AG04449 (cell line): ENCODE results near the gene GRIK2.

Experiments used
- CTCF ChIA-PET: fragments of 350-600 bp; formaldehyde crosslinking; extraction: SDS; loops from one replicate; lab custom pipeline; 2021; ENCODE audit warnings: antibody characterized with exemption; lab: Yijun Ruan, JAX
- POLR2A ChIA-PET: fragments of 400-600, 350-600 bp; formaldehyde crosslinking; extraction: SDS; loops from one replicate; lab custom pipeline; 2020; ENCODE audit warnings: antibody characterized with exemption, inconsistent platforms; lab: Yijun Ruan, JAX
- DNase-seq: peaks from one replicate; pipeline ENCODE4 v3.0.0-alpha.2; 2010; ENCODE audit warnings: low read depth, low spot score
- H3K4me3 ChIP-seq: 2 replicates; pipeline ENCODE4 v1.5.1; 2011; ENCODE audit warnings: low read depth, mild to moderate bottlenecking, control low read depth, low read length
- TF ChIP-seq, protein P1 (sequence below): IDR thresholded peaks from one replicate; pipeline ENCODE4 v1.5.1; 2011; ENCODE audit warnings: mild to moderate bottlenecking, moderate library complexity, low read length, control low read depth, inconsistent platforms; ENCODE audit not compliant: insufficient read depth; ENCODE audit errors: missing control alignments

GRIK2 gene

GRCh38 chr6:101824551-101825345, 431.2 kb downstream of the GRIK2 start:
- DNase-seq: no peak
- TF ChIP-seq, protein P1, sequence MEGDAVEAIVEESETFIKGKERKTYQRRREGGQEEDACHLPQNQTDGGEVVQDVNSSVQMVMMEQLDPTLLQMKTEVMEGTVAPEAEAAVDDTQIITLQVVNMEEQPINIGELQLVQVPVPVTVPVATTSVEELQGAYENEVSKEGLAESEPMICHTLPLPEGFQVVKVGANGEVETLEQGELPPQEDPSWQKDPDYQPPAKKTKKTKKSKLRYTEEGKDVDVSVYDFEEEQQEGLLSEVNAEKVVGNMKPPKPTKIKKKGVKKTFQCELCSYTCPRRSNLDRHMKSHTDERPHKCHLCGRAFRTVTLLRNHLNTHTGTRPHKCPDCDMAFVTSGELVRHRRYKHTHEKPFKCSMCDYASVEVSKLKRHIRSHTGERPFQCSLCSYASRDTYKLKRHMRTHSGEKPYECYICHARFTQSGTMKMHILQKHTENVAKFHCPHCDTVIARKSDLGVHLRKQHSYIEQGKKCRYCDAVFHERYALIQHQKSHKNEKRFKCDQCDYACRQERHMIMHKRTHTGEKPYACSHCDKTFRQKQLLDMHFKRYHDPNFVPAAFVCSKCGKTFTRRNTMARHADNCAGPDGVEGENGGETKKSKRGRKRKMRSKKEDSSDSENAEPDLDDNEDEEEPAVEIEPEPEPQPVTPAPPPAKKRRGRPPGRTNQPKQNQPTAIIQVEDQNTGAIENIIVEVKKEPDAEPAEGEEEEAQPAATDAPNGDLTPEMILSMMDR: no peak
- no peak overlapping the region for H3K4me3 ChIP-seq
- ChIA-PET CTCF (interaction anchor here (1.5 kb wide), 1 partner anchor 10 kb away, joined by 3 read pairs; no protein-coding TSS in a partner anchor), POLR2A (no interaction called here)

DNA sequence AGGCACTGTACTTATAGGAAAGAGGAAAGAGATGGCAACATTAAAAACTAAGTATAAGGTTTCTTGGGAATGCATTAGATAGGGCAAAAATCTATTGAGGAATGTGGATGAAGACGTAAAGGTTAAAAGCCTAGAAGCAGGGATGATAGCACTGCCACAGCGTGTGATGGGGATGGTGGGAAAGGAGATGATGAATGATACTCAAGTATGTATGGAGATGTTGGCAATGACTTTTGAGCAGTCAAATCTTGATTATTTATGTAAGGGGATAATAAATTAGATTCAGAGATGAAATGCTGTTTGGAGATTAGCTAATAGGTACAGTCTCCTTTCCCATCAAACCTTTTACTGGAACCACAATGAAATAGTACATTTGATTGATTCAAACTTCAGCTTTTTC, 432.8 kb downstream of the GRIK2 start:
- no peak overlapping the region for H3K4me3 ChIP-seq
- ChIA-PET POLR2A (no interaction called here), CTCF (interaction anchor here (1.5 kb wide), 1 partner anchor 9 kb away, joined by 3 read pairs; no protein-coding TSS in a partner anchor)
- DNase-seq: no peak
- TF ChIP-seq, protein P1: no peak

GRCh38 chr6:101826678-101827077, 433.2 kb downstream of the GRIK2 start:
- no peak for DNase-seq
- H3K4me3 ChIP-seq: no peak overlapping the region
- ChIA-PET POLR2A (no interaction called here), CTCF (no interaction called here)
- TF ChIP-seq, protein P1: no peak

DNA sequence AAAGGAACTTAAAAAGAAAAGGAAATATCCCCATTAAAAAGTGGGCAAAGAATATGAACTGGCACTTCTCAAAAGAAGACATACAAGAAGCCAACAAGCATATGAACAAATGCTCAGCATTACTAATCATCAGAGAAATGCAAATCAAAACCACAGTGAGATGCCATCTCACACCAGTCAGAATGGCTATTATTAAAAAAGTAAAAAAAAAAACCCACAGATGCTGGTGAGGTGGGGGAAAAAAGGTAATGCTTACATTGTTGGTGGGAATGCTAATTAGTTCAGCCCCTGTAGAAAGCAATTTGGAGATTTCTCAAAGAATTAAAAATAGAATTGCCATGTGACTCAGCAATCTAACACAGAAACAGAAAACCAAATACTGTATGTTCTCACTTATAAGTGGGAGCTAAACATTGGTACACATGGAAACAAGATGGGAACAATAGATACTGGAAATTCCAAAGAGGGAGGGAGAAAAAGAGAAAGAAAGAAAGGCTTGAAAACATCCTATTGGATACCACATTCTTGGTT, 437.1 kb downstream of the GRIK2 start:
- CTCF ChIA-PET: no interaction called here
- DNase-seq: peak; percentile 9
- H3K4me3 ChIP-seq: no peak overlapping the region
- POLR2A ChIA-PET: no interaction called here
- TF ChIP-seq, protein P1: no peak

GRCh38 chr6:101832371-101832770, 438.9 kb downstream of the GRIK2 start:
- no peak for DNase-seq
- ChIA-PET CTCF (no interaction called here), POLR2A (no interaction called here)
- TF ChIP-seq, protein P1: no peak
- H3K4me3 ChIP-seq: no peak overlapping the region

DNA sequence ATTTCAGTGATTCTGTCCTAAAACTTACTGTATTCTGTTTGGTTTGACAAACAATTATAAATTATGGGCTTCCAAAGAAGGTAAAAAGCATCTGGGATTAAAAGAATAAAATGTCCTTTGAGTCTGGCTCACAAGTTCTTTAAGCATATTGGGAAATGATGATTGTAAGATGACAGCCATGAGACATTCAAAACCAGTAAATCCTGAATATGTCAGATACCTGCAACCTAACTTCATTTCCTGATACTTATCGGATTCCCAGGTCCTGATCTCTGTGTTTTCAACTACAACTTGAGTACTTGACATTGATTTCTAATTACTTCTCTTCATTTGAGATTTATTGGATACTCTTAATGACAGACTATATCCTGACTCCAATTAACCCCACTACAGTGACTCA, 446.6 kb downstream of the GRIK2 start:
- POLR2A ChIA-PET: no interaction called here
- CTCF ChIA-PET: no interaction called here

More for the DNA sequence above, 446.6 kb downstream of the GRIK2 start:
- TF ChIP-seq, protein P1: no peak
- no peak overlapping the region for H3K4me3 ChIP-seq
- no peak for DNase-seq
